Measurements from ENCODE around the gene TREML2.

The TREML2 gene

DNA sequence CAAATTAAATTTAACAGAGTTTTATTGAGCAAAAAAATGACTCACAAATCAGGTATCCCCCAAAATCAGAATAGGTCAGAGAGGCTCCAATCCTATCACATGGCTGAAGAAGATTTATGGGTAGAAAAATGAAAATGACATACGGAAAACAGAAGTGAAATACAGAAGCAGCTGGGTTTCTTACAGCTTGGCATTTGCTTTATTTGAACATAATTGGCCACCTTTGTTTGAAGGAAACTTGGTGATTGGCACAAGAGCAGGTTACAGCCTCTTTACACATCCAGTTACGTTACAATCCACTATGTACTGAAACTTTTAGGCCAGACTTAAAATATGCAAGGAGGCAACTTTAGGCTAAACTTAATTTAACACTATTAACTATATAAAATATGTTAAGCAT is 26.3 kb downstream of the TREML2 start:
- DNase-seq: no peak

DNA sequence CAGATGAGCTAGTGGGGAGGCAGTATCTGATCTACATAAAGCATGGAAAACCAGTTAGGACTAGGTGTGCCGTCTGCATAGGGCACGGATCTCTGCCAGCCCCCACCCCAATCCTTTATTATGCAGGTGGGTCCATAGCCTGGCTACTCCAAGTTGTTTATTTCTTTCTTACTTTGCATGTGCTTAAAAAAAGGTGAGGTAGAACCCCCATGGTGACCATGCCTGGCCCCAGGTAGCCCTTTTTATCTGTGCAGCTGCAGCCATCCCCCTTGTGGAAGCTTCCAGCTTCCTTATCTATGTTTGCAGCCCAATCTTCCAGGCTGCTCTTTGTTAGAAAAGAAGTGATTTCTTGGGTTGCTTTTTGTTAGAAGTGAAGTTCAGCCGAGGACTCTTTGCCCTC is 29.0 kb downstream of the TREML2 start:
- no peak for DNase-seq

DNA sequence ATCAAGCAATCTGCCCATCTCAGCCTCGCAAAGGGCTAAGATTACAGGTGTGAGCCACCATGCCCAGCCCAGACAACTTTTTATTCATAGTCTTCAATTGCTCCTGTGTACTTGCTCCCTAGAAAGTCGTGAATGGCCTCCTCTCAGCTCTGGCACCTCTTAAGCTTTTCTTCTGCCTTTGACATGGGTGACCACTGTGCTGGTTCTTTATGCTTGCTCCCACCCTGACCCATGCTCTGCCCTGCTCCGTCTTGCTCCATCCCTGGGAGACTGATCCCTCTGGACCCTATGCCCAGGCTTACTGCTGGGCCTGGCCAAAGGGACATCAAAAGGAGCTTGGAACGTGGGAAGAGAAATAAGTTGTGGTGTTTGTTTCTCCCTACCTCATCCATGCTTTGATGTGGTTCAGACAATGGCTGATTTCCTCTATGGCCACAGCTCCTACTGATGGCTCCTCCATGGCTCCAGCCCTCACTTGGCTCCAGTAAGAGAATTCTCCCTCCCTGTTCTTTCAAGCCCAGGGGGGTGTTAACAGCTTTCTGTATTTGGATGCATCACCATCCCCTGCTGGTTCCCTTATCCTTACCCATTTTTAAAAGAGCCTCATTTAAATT is 30.3 kb downstream of the TREML2 start:
- DNase-seq: no peak

DNA sequence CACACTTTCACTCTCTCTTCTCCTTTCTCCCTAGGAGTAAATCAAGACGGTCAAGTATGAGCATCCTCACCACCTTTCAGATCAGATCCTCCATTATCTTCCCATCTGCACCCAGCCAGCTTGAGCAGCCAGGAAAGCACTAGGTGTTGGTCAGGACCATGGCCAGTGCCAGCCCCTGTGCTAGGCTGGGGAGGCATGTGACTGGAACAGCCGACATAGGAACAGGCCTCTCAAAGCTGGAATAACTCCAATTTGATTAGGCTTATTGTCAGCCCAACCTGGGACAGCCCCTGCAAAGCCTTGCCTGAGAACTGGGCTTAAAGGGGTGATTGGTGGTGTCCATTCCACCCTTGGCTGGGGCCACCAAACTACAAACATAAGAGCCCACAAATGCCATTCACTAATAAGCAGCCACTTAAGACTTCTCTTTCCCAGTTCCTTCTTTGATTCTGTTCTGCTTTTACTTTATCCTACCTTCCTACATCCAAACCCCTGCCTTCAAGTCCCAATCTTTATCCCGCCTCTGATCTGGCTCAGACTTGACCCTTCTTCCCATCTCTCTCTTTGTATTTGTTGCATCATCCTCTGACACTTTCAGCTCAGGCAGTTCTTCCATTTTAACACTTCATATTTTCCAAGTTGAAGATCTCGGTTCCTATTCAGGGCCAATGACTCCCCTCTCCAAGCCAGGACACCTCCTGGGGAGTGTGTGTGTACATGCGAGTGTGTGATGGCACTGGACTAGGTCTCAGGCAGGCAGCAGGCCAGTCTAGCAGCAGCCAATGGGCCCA is 33.6 kb downstream of the TREML2 start:
- no peak for DNase-seq

DNA sequence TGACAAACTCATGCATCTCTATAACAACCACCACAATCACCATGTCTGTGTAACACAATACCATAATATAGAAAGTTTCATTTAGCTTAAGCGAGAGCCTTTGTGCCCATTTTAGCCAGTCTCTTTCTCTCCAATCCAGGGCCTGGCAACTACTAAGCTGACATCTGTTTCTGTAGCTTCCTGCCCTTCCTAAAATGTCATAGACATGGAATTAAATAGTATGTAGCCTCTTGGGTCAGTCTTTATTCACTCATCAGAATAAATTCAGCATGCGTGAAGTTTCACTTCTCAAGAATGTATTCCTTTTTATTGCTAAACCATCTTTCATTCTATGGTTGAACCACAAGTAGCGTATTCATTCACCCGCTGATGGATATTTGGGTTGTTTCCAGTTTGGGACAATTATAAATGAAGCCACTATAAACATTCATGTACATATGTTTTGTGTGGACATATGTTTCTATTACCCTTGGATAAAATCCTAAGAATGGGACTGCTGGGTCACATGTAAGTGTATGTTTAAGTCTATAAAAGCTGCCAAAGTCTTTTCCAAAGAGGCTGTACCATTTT is 36.3 kb downstream of the TREML2 start:
- no peak for DNase-seq

DNA sequence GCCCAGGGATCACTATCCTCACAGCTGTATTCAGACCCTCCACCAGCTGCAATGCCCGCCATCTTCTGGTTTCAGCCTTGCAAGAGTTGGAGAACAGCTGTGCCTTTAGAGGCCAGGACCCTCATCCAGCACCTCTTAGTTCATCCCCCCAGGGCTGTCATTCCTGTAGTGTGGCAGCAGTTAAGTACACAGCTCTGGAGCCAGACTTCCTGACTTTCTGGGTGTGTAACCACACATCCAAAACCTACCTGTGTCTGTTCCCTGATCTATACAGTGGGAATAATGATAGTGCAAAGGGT is 37.6 kb downstream of the TREML2 start:
- DNase-seq: no peak

DNA sequence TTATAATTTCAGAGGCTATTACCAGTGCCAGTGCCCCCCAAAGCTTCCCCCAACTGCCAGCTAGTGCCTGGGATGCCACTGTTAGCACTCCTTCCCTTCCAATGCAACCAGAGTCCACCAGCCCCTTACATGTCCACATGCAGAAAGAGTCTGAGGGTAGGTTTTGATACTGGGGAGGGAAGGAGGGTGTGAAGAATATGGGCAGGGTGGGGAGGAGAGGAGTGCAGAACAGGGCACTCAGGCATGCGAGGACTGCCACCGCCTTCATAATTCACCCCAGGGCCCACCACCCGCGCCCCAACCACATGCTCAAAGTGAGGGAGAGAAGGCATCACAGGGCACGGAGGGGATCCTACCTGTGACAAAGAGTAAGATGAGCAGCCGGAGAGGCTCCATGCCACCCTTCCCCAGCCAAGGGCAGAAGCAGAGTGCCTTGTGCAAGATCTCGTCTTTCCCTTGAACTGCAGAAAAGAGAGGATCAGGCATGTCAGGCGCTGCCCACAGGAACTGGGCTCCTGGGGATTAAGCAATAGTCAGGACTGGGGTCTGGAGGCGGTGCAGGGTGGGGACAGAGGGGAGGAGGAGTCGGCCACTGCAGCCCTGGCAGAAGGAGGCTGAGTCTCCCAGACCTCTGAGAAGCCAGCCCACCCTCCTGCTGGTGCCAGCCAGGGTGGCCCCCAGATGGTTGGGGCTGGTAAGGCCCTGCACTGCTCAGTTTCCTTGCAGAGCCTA is 38.1 kb downstream of the TREML2 start, which contains the start of gene TREM2:
TSS of gene TREM2 (minus strand) at position 430 of the 732 bp plus-strand sequence. CDS start at position 396, 34 bp downstream.
- DNase-seq: no peak

DNA sequence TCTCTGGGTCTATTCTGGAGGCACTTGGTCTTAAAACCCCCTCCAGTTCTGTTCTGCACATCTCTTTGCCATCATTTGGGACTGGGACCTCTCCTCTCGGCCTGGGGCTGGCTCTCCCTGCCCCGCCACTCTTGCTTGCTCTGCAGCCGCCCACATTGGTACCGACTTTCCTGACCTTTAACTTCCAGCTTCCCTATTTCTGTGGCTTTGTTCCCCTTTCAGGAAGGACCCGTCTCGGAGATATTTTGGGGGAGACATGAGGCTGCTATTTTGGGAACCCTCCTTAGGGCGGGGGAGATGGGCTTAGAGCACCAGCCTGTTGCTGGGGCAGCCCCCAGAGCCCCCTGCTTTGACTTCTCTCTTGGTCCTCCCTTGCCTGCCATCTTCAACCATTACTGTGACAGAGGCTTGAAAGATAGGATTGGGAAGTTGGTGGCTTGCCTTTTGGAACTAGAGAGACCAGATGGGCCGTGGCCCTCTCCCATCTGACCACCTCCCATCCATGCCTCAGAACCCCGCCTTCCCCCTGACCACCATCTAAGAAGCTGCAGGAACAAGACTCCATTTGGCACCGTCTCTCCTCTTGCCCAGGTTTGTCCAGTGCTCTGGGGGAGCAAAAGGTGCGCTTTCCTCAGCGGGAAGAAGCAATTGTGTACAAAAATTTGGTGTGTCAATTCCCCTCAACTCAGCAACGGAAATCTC is 38.9 kb downstream of the TREML2 start:
- no peak for DNase-seq

DNA sequence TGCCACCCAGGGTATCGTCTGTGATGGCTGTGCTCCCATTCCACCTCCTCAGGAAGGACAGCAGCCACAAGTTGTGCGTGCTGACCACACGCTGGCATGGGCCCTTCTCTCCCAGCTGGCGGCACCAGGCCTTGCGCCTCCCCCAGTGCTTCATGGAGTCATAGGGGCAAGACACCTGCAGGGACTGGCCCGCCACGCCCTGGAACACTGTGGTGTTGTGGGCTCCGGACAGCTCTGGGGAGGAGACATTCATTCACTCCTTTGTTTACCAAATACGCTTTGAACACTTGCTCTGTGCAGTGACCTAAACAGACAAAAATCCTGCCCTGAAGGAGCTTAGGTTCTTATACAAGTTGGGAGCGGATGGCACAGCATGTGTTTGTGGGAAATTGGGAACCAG is 39.6 kb downstream of the TREML2 start:
- no peak for DNase-seq

DNA sequence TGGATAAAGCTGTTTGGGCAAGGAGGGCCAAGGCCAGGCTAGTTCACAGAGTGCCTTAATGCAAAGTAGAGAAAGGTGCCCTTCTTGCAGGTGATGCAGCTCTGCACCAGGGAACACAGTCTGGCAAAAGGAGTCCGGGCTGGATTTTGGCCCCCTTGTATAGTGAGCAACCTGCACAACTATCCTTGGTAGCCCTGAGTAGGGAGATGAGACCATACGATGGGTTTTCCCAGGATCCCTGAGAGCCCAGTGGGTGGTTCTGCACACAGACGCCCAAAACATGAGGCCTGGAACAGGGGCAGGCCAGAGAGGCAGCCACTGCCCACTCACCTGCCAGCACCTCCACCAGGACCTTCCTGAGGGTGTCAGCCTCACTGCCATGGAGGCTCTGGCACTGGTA is 40.0 kb downstream of the TREML2 start:
- DNase-seq: no peak

DNA sequence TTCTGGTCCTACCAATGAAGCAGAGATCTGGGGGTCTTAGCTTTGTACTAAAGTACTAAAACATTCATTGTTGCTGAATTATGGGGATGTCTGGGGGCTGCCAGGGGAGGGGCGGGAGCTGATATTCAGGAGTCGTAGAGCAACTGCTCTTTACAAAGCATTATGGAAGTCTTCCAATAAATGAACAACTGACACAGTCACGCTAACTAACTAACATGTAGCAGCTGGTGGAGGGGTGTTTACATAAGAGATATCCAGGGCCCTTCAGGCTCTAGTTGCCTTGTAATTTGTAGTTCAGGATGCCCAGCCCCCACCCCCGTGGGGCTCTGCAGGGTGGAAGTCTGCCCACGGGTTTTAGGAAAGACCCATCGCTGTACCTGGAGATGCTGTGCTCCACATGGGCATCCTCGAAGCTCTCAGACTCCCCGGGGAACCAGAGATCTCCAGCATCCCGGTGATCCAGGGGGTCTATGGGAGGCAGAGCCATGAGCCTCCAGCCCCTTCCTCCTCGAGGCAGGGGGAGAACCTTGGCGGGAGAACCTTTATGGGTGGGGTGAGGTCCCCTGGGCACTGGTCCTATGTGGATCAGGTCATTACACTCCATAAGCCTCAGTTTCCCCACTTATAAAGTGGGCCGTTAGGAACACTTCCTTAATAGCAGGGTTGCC is 41.4 kb downstream of the TREML2 start:
- DNase-seq: no peak

DNA sequence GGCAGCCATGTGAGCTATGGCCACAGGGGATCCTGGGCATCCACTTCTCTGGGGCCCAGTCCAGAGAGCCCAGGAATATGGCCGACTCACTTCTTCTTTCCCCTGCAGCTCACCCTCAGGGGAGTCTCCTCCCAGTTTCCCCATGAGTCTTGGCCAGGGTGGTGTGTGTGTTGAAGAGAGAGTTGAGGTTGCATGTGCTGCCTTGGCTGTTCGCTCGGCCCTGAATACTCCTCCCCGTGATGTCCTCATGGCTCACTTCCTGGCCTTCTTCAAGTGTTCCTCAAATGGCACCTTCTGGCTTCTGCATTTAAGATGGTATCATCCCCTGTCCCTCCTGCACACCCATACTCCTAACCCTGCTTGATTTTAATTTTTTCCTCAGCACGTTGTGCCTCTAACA is 43.6 kb downstream of the TREML2 start:
- DNase-seq: no peak

DNA sequence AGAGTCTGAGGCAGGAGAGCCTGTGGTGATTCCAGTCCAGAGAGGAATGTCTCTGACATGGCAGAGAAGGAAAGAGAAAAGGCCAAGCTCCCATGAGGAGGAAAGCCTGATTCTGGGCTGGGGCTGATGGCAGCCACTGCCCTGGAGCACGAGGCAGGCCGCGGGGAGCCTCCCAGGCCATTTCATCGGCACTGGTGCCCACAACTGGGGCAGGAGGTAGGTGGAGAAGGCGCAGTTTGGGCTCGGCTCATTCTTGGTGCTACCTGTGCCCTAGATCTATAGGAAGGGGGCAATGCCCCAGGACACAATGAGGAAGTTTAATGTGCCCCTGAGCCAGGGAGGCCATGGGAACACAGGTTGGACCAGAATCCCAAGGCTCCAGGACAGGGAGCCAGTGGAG is 44.2 kb downstream of the TREML2 start:
- no peak for DNase-seq

DNA sequence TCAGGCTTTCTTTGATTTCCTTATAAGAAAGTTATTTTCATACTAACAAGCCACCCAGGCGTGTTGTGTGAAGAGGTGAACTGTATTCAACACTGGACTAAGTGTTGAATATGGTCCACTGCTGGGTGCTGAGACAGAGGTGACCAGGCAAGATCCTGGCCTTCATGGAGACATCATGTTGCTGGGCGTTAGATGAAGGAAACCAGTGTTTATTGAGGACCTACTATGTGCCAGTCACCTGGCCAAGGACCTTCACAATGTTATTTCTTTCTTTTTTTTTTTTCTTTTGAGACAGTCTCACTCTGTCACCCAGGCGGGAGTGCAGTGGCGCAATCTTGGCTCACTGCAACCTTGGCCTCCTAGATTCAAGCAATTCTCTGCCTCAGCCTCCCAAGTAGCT is 44.9 kb downstream of the TREML2 start:
- no peak for DNase-seq

DNA sequence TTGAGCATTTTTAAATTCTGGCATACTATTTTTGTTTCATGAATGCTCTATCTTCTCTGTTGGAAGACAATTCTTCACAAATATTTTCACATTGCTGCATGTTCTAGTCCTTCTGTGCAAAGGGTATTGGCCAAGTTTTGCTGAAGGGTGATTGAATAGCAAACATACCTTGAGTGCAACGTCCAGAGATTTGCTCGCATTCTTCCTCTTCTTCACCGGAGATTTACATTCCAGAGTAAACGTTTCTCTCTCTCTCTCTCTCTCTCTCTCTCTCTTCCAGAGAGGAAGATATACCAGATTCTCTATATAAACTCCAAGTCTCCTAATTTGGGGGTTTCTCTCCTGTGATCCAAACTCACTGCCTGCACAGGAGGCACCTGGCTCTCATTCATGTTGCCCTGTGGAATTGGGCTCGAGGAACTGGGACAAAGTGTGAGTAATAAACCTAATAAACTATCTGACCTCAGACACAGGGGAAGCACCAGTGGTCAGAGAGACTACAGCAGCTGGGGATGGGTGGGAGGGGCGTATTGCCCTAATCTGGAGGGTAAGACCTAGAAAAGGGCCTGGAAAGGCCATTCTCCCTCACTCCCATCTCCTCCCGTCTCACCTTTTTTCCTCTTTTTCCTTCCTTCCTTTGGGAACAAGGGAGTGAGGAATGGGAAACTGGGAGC is 45.7 kb downstream of the TREML2 start:
- no peak for DNase-seq

DNA sequence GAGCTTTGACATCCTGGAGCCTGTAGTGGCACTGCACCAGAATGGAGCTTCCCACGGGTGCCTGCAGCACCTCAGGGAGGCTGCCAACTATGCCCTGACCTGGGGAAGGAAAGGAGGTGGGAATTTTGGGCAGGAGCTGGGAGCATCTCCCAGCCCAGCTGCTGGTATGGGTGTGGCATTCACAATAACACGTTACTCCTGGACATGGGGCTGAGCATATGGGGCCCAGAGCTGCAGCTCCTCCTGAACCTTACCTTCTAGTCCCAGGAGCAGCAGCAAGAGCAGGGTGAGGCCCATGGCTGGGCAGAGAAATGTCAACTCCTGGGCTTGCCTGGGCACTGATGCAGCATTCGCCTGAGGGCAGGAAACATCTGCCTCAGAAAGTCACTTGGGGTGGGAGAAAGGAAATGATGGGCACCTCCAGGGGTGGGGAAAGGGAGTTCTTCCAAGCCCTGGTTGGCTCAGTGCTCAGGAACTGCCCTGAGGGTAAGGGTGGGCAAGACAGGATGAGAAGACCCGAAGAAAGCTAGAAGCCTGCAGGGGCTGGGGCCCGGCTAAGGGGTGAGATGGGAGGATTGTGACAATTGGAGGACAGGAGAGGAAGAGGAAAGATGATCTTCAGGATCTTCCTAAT is 46.8 kb downstream of the TREML2 start, which contains the start of gene TREML1:
TSS of gene TREML1 (minus strand) at position 356 of the 634 bp plus-strand sequence. CDS start at position 297, 59 bp downstream.
- no peak for DNase-seq

DNA sequence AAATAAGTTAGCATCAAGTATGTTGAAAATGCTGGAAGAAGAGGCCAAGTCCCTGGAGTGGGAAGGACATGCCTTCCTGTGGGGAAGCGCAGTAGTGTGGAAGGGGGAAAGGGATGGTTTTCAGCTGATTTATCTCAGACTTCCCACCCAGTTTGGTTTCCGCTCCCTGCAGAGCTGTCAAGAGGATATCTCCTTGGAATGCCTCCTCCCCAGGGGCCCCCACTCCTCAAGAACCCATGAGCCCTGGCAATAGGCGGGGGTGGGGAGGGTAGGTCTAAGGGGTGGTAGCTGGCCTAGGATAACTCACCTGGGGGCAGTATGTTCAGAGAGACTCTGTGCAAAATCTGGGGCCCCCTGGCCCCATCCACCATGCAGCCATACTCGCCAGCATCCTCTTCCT is 47.5 kb downstream of the TREML2 start:
- DNase-seq: no peak

DNA sequence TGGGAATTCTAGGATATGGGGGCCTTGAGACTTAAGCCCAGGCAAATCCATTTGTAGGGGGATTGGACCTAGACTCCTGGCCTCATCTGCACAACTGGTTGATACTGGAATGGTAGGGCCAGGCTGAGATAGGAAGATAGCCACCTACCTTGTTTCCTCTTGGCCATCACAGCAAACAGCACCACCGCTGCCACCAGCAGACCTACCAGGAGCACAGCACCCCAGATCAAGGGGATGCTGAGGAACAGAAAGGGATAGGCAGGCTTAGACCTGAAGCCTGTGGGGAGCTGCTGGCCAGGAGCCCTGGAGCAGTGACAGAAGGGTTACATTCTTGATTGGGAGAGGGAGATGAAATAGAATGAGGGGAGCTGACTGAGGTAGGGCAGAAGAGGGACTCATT is 50.3 kb downstream of the TREML2 start:
- no peak for DNase-seq

DNA sequence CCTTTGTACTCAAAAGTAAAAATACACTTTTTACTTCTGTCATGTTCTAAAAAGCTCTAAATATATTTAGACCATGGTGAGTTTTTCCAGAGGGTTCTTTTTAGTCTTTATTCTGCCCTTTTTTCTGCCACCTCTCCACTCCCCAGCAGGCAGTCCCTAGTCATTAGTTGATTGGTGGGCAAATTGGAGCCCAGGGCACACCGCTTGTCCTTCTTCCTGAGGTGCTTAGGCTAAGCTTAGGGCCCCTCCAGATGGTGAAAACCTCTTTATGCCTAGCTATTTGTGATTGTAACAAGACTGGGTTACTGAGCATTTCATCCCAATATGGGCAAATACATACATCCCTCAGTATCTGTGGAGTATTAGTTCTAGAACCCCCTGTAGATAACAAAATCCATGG is 53.0 kb downstream of the TREML2 start:
- no peak for DNase-seq
